Astrocyte of the cerebellum (primary cell): ENCODE measurements around the gene FOXP2.

Experiments
- DNase-seq: peaks from one replicate; pipeline ENCODE4 v3.0.0-alpha.2; 2011; ENCODE audit warnings: low read depth
- H3K4me3 ChIP-seq: 2 replicates; pipeline ENCODE4 v1.5.1; 2011; ENCODE audit warnings: mild to moderate bottlenecking, low read depth, low read length, moderate library complexity
- CTCF ChIP-seq: IDR thresholded peaks from 2 replicates; pipeline ENCODE4 v1.5.1; 2012; ENCODE audit warnings: low read length, low read depth, moderate library complexity, mild to moderate bottlenecking; ENCODE audit errors: missing control alignments
- in situ Hi-C: cut with HindIII; loops from 2 replicates; pipeline ENCODE4 v1.10.0; 2017; ENCODE audit warnings: low sequenced_read_pairs

The FOXP2 gene

GRCh38 chr7:114388021-114388420, 26.6 kb upstream of the FOXP2 start:
- in situ Hi-C loops: no loop called here
- no peak for DNase-seq
- H3K4me3 ChIP-seq: no peak overlapping the region
- no peak for TF ChIP-seq CTCF

GRCh38 chr7:114392686-114393085, 21.9 kb upstream of the FOXP2 start:
- no peak overlapping the region for H3K4me3 ChIP-seq
- no peak for TF ChIP-seq CTCF
- in situ Hi-C loops: no loop called here
- no peak for DNase-seq

GRCh38 chr7:114402876-114403635, 11.6 kb upstream of the FOXP2 start:
- in situ Hi-C loops: no loop called here
- DNase-seq: no peak
- TF ChIP-seq CTCF: no peak
- no peak overlapping the region for H3K4me3 ChIP-seq

GRCh38 chr7:114405427-114405826, 9.2 kb upstream of the FOXP2 start:
- in situ Hi-C loops: no loop called here
- peak; percentile 12 for TF ChIP-seq CTCF
- DNase-seq: peak; percentile 8
- no peak overlapping the region for H3K4me3 ChIP-seq

DNA sequence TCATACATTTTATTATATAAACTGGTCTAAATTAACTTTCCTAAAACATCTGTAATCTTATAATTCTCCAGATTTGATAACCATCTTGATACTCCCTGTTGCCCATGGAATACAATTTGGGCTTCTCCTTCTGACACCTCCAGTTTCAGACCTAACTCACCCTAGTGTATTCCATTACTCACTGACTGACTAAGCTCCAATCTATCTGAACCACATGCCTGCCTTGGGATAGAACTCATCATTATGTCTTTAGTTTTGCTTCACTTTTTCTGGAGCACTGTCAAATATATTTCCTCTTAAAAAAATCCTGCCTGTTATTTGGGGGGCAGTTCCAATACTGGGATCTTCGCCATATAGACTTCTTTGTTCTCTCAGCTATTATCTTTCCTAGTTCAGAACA, 4.9 kb upstream of the FOXP2 start:
- no peak for TF ChIP-seq CTCF
- in situ Hi-C loops: no loop called here
- no peak for DNase-seq
- no peak overlapping the region for H3K4me3 ChIP-seq

GRCh38 chr7:114412548-114412947, 2.1 kb upstream of the FOXP2 start:
- in situ Hi-C loops: no loop called here
- H3K4me3 ChIP-seq: no peak overlapping the region
- no peak for DNase-seq
- no peak for TF ChIP-seq CTCF
